Endodermal cell (in vitro differentiated cells): ENCODE results near the gene ZDHHC21. TPM values are rescaled to one million over a fixed set of nuclear protein-coding genes. Genes with fewer than 3 reads are reported as not detected.

Experiments used
- DNase-seq: peaks from one replicate; pipeline ENCODE4 v3.0.0-alpha.2; 2017
- H3K27ac ChIP-seq: 2 replicates; pipeline ENCODE4 v1.5.1; 2013; ENCODE audit warnings: mild to moderate bottlenecking, low read depth, low read length, moderate library complexity
- H3K27me3 ChIP-seq: 2 replicates; pipeline ENCODE4 v1.6.1; 2013; ENCODE audit warnings: mild to moderate bottlenecking, low read length, moderate library complexity; ENCODE audit not compliant: insufficient read depth, control insufficient read depth, poor library complexity, severe bottlenecking
- H3K36me3 ChIP-seq: 2 replicates; pipeline ENCODE4 v1.7.0; 2013; ENCODE audit warnings: mild to moderate bottlenecking, low read length, moderate library complexity; ENCODE audit not compliant: control insufficient read depth, insufficient read depth
- H3K4me1 ChIP-seq: one replicate; pipeline ENCODE4 v1.7.0; 2013; ENCODE audit warnings: low read length; ENCODE audit not compliant: control insufficient read depth, insufficient read depth
- H3K4me3 ChIP-seq: 2 replicates; pipeline ENCODE4 v1.5.1; 2013; ENCODE audit warnings: mild to moderate bottlenecking, low read length, moderate library complexity
- H3K9ac ChIP-seq: 2 replicates; pipeline ENCODE4 v1.6.1; 2013; ENCODE audit warnings: mild to moderate bottlenecking, low read length, moderate library complexity; ENCODE audit not compliant: poor library complexity, severe bottlenecking; ENCODE audit errors: extremely low read depth
- H3K9me3 ChIP-seq: 2 replicates; pipeline ENCODE4 v1.6.1; 2013; ENCODE audit warnings: mild to moderate bottlenecking, low read length, moderate library complexity; ENCODE audit not compliant: control insufficient read depth
- H3K27ac Mint-ChIP-seq: 2 replicates; pipeline ENCODE4 v1.8.0; 2020; ENCODE audit warnings: mixed read lengths
- H3K27me3 Mint-ChIP-seq: 2 replicates; pipeline ENCODE4 v1.8.0; 2021; ENCODE audit warnings: mild to moderate bottlenecking, mixed read lengths; ENCODE audit not compliant: insufficient read depth
- H3K36me3 Mint-ChIP-seq: 2 replicates; pipeline ENCODE4 v1.8.0; 2020; ENCODE audit warnings: low read depth, mixed read lengths
- H3K4me1 Mint-ChIP-seq: 2 replicates; pipeline ENCODE4 v1.8.0; 2020; ENCODE audit warnings: mixed read lengths
- H3K4me3 Mint-ChIP-seq: 2 replicates; pipeline ENCODE4 v1.8.0; 2020; ENCODE audit warnings: mild to moderate bottlenecking, moderate library complexity, mixed read lengths
- H3K9me3 Mint-ChIP-seq: 2 replicates; pipeline ENCODE4 v1.8.0; 2020; ENCODE audit warnings: mild to moderate bottlenecking, mixed read lengths
- CTCF ChIP-seq: fragments of 200-600 bp; sonication (generic); conservative IDR thresholded peaks from 2 replicates; pipeline ENCODE4 v1.5.0; 2021; ENCODE audit warnings: antibody characterized with exemption, mild to moderate bottlenecking
- WGBS, 2 experiments: methylation state at CpG; one replicate each; pipeline versions ENCODE4 v1.1.5 to v1.1.7; 2013; ENCODE audit warnings: missing lambda C conversion rate in 2 of 2, mixed read lengths in 1 of 2; ENCODE audit not compliant: insufficient coverage in 1 of 2, insufficient read length in 1 of 2; 5-methylcytosine and 5-hydroxymethylcytosine counted together
- long read RNA-seq, 4 experiments: library from polyadenylated mRNA in 2 of 4; library from RNA in 1 of 4; library from capped mRNA in 1 of 4; stranded (forward) in 3 of 4; unstranded in 1 of 4; transcript quantifications; one replicate each; pipeline ENCODE4 v2.0.0, GENCODE V29; 2020 to 2021; ENCODE audit warnings: inconsistent platforms in 1 of 4
- polyA plus RNA-seq, 2 experiments: library from polyadenylated mRNA; stranded (reverse); fragments of 50-300 nt; gene quantifications; one replicate each; pipeline ENCODE4 v1.2.3, GENCODE V29; 2013
- total RNA-seq, 2 donors: library from RNA; stranded (reverse); fragmentation: NEBNext Ultra II Directional in 1 of 2; extraction: Animal tissue kit (Norgen Biotek cat#: 25700) in 1 of 2; gene quantifications; 2 replicates in 1 of 2; 3 replicates in 1 of 2; pipeline ENCODE4 v1.2.1, GENCODE V29; 2021

ZDHHC21 gene
- 10 to 100 TPM; 17.1 to 18.6 TPM for total RNA-seq
- polyA plus RNA-seq (2013, experiment 1 of 2): 10.9 TPM
- 10.8 TPM for polyA plus RNA-seq (2013, experiment 2 of 2)
- long read RNA-seq, experiment 1, full-length matches to known transcripts: 2 of 10 reads
- long read RNA-seq, experiment 1, partial matches to known transcripts: 1 of 10 reads
- long read RNA-seq, experiment 1, other reads (novel, unspliced or antisense): 7 of 10 reads
- long read RNA-seq, experiment 2, full-length matches to known transcripts: 4 of 151 reads
- long read RNA-seq, experiment 2, partial matches to known transcripts: 69 of 151 reads
- long read RNA-seq, experiment 2, other reads (novel, unspliced or antisense): 78 of 151 reads
- long read RNA-seq, experiment 3, full-length matches to known transcripts: 9 of 28 reads
- long read RNA-seq, experiment 3, partial matches to known transcripts: 1 of 28 reads
- long read RNA-seq, experiment 3, other reads (novel, unspliced or antisense): 18 of 28 reads
- long read RNA-seq, experiment 4, full-length matches to known transcripts: 1 of 189 reads
- long read RNA-seq, experiment 4, partial matches to known transcripts: 75 of 189 reads
- long read RNA-seq, experiment 4, other reads (novel, unspliced or antisense): 113 of 189 reads

- peaks cover 65% of the 10 kb centered on the region for H3K36me3 ChIP-seq
- peak within 1 kb of the TSS; percentile 96 for H3K27ac Mint-ChIP-seq
- no peaks in the 10 kb centered on the region for H3K9me3 Mint-ChIP-seq
- H3K27me3 ChIP-seq: no peaks in the 10 kb centered on the region
- peaks cover 30% of the 10 kb centered on the region for H3K4me1 Mint-ChIP-seq
- peak within 1 kb of the TSS; percentile 42 for H3K9ac ChIP-seq
- H3K36me3 Mint-ChIP-seq: peaks cover 31% of the 10 kb centered on the region
- no peak for TF ChIP-seq CTCF
- H3K27me3 Mint-ChIP-seq: no peaks in the 10 kb centered on the region
- H3K4me3 ChIP-seq: peak within 1 kb of the TSS; percentile 76
- peaks cover 2% of the 10 kb centered on the region for H3K4me1 ChIP-seq
- peak within 1 kb of the TSS; percentile 86 for H3K4me3 Mint-ChIP-seq
- peak within 1 kb of the TSS; percentile 13 for H3K27ac ChIP-seq
- WGBS, 2 experiments: 1 to 4% methylated on average over 19 to 50 of the region's 50 CpGs
- DNase-seq: peak; percentile 87
- H3K9me3 ChIP-seq: no peaks in the 10 kb centered on the region
These were observed at the start of gene ZDHHC21 for GRCh38 chr9:14693251-14693861. TSS of gene ZDHHC21 (minus strand) at chr9:14693432. CDS start at chr9:14674340, 19,092 bp downstream.

- no peak for DNase-seq
- Histone ChIP-seq H3K36me3 (peaks cover 68% of the 10 kb centered on the region), H3K27me3 (no peaks in the 10 kb centered on the region), H3K27ac (no peak overlapping the region), H3K4me1 (peaks cover 16% of the 10 kb centered on the region), H3K4me3 (peak overlapping the region; percentile 91), H3K9ac (peak overlapping the region; percentile 90), H3K9me3 (no peaks in the 10 kb centered on the region)
- Mint-ChIP-seq H3K9me3 (peaks cover 3% of the 10 kb centered on the region), H3K27me3 (no peaks in the 10 kb centered on the region), H3K4me3 (peak overlapping the region; percentile 39), H3K27ac (peak overlapping the region; percentile 76), H3K4me1 (peaks cover 41% of the 10 kb centered on the region), H3K36me3 (peaks cover 12% of the 10 kb centered on the region)
- no peak for TF ChIP-seq CTCF
- WGBS, 2 experiments: 59 to 60% methylated on average over 1 to 3 of the region's 3 CpGs
These were observed 48.1 kb upstream of the ZDHHC21 start for GRCh38 chr9:14741369-14741768.

GRCh38 chr9:14733133-14733532 is 39.9 kb upstream of the ZDHHC21 start:
- peaks cover 11% of the 10 kb centered on the region for H3K27me3 Mint-ChIP-seq
- peaks cover 28% of the 10 kb centered on the region for H3K4me1 Mint-ChIP-seq
- no peaks in the 10 kb centered on the region for H3K9me3 ChIP-seq
- H3K27me3 ChIP-seq: no peaks in the 10 kb centered on the region
- peaks cover 60% of the 10 kb centered on the region for H3K36me3 ChIP-seq
- 94% methylated on average over 2 of the region's 5 CpGs; no CpG with 5 or more reads in 1 of the 2 experiments for WGBS, 2 experiments
- peak overlapping the region; percentile 6 for H3K4me3 ChIP-seq
- H3K27ac ChIP-seq: no peak overlapping the region
- H3K9me3 Mint-ChIP-seq: no peaks in the 10 kb centered on the region
- no peak for DNase-seq
- peaks cover 17% of the 10 kb centered on the region for H3K36me3 Mint-ChIP-seq
- no peak overlapping the region for H3K4me3 Mint-ChIP-seq
- no peak overlapping the region for H3K9ac ChIP-seq
- peaks cover 8% of the 10 kb centered on the region for H3K4me1 ChIP-seq
- H3K27ac Mint-ChIP-seq: no peak overlapping the region
- no peak for TF ChIP-seq CTCF
